Measurements from ENCODE around the gene CCDC3. TPM values are rescaled to one million over a fixed set of nuclear protein-coding genes. Genes with fewer than 3 reads are reported as not detected.
A peak's percentile ranks its signal among the peaks of the same experiment; 100 is the strongest.

CCDC3 gene
- polyA plus RNA-seq, 2 of the 4 experiments (the other 2 are of a cell fraction) = 0.58 to 0.94 TPM

DNA sequence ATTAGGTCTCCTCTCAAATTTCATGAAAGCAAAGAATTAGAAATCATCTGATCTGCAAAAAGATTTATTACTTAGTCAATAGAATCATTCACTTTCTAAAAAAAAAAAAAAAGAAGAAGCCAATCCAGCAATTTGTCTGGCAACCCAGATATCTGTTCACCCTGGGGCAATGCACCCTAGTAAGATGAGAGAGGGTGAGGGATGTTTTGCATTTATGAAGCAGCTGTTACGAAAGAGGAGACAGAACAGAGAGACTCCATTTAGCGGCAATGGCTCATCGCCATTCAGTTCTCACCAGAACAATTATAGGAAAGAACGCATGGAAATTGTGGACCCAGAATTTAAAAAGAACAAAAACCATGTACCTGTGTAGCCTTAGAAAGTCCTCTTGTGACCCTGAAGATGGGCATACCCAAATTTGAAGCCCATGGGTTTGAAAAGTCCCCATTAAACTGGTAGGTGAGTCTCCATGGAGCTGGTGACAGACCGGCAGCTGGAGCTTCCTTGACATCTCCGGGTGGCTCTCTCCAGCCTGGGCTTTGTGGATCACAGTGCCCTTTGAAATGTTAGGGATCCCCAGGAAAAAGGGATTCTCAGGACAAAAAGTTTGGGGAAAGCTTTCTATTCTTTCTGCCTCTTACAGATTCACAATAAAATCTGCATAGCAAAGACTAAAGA lies 45.5 kb upstream of the CCDC3 start:
- 73% methylated on average over 6 of the region's 6 CpGs for WGBS (ENCODE audit: missing lambda C conversion rate)
- no peak for DNase-seq (ENCODE audit: low read depth in 1 of 2, low spot score in 1 of 2)
- Histone ChIP-seq H3K9me3 (0 out of 3 replicates have a peak, but pooled peaks cover 2% of the 10 kb centered on the region), H3K4me1 (no peaks in the 10 kb centered on the region), H3K4me2 (no peak overlapping the region), H3K4me3 (no peak overlapping the region), H3K27ac (no peak overlapping the region)
- TF ChIP-seq FOSL2 (IDR thresholded peaks at IDR 0.05) (no peak), FOSL2 (CRISPR knock-in tag; IDR thresholded peaks at IDR 0.05) (no peak), TFCP2L1 (CRISPR knock-in tag; IDR thresholded peaks at IDR 0.05) (no peak), RAD21 (conservative IDR thresholded peaks at IDR 0.05 in 1 of 2, IDR thresholded peaks at IDR 0.05 in 1 of 2) (no peak), MAZ (IDR thresholded peaks at IDR 0.05; ENCODE audit: borderline replicate concordance, low read depth, low read length) (no peak), NPAS2 (CRISPR knock-in tag; IDR thresholded peaks at IDR 0.05; ENCODE audit: borderline replicate concordance) (no peak), POLR2A (IDR thresholded peaks at IDR 0.05; ENCODE audit: low read length) (no peak), FOSB (CRISPR knock-in tag; IDR thresholded peaks at IDR 0.05) (no peak), HDAC2 (IDR thresholded peaks at IDR 0.05) (no peak), HES2 (IDR thresholded peaks at IDR 0.05) (no peak), JUN (IDR thresholded peaks at IDR 0.05) (no peak), ZC3H11A (IDR thresholded peaks at IDR 0.05) (no peak), ESRRA (IDR thresholded peaks at IDR 0.05; ENCODE audit: borderline replicate concordance, low read length) (no peak), KDM5A (IDR thresholded peaks at IDR 0.05) (no peak), HEYL (CRISPR knock-in tag; IDR thresholded peaks at IDR 0.05) (no peak), CEBPB (IDR thresholded peaks at IDR 0.05) (no peak), HMGXB4 (CRISPR knock-in tag; IDR thresholded peaks at IDR 0.05; ENCODE audit: borderline replicate concordance) (no peak)
- TF ChIP-seq, protein P1, sequence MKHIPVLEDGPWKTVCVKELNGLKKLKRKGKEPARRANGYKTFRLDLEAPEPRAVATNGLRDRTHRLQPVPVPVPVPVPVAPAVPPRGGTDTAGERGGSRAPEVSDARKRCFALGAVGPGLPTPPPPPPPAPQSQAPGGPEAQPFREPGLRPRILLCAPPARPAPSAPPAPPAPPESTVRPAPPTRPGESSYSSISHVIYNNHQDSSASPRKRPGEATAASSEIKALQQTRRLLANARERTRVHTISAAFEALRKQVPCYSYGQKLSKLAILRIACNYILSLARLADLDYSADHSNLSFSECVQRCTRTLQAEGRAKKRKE (CRISPR knock-in tag; IDR thresholded peaks at IDR 0.05; ENCODE audit: low read depth) = no peak
- FAIRE-seq = no peak
- POLR2A ChIA-PET = interaction anchor here (0.6 kb wide), 1 partner anchor 508 kb away, joined by 3 read pairs; no protein-coding TSS in a partner anchor
- no peak for ATAC-seq
- CTCF ChIA-PET = interaction anchor here (1.0 to 2.9 kb wide), 4 partner anchors 9 to 52 kb away, joined by 4 to 12 read pairs (median 5); partner anchors contain the start of gene OPTN

DNA sequence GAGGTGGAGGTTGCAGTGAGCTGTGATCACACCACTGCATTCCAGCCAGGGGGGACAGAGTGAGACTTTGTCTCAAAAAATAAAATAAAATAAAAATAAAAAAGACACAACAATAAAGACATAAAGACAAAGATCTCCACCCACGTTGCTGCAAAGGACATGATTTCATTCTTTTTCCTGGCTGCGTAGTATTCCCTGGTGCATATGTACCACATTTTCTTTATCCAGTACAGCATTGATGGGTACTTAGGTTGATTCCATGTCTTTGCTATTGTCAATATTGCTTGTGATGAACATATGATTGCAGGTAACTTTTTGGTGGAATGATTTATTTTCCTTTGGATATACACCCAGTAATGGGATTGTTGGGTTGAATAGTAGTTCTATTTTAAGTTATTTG lies 42.0 kb upstream of the CCDC3 start:
- ATAC-seq = no peak
- no peak for TF ChIP-seq SMC3 (IDR thresholded peaks at IDR 0.05)
- TF ChIP-seq HOXA7 (CRISPR knock-in tag; IDR thresholded peaks at IDR 0.05) = no peak
- TF ChIP-seq HEYL (CRISPR knock-in tag; IDR thresholded peaks at IDR 0.05) = no peak
- no peak for TF ChIP-seq ZSCAN20 (CRISPR knock-in tag; IDR thresholded peaks at IDR 0.05)
- no peak for TF ChIP-seq USF2 (IDR thresholded peaks at IDR 0.05)
- no peak for TF ChIP-seq RARB (CRISPR knock-in tag; IDR thresholded peaks at IDR 0.05)
- no peak for TF ChIP-seq GATA3 (IDR thresholded peaks at IDR 0.05; ENCODE audit: borderline replicate concordance)
- no peak for TF ChIP-seq HDAC2 (IDR thresholded peaks at IDR 0.05)
- no peak for TF ChIP-seq JUN (IDR thresholded peaks at IDR 0.05)
- TF ChIP-seq POLR2AphosphoS2 (conservative IDR thresholded peaks at IDR 0.05; ENCODE audit: low read length) = no peak
- no peak for TF ChIP-seq HES2 (IDR thresholded peaks at IDR 0.05)
- TF ChIP-seq NPAS2 (CRISPR knock-in tag; IDR thresholded peaks at IDR 0.05; ENCODE audit: borderline replicate concordance) = no peak
- no peak for TF ChIP-seq KDM1A (IDR thresholded peaks at IDR 0.05; ENCODE audit: low read depth)
- no peak for TF ChIP-seq BCL3 (IDR thresholded peaks at IDR 0.05)
- TF ChIP-seq FOSL2 (IDR thresholded peaks at IDR 0.05) = no peak
- TF ChIP-seq FOSL2 (CRISPR knock-in tag; IDR thresholded peaks at IDR 0.05) = no peak
- TF ChIP-seq SREBF2 (IDR thresholded peaks at IDR 0.05) = no peak
- TF ChIP-seq HOXB5 (CRISPR knock-in tag; IDR thresholded peaks at IDR 0.05) = no peak
- no peak for TF ChIP-seq RCOR1 (IDR thresholded peaks at IDR 0.05; ENCODE audit: low read depth, low read length)
- TF ChIP-seq NFE2L2 (conservative IDR thresholded peaks at IDR 0.05; ENCODE audit: low read length) = no peak
- H3K4me2 ChIP-seq = no peak overlapping the region
- peaks cover 4% of the 10 kb centered on the region; the same call in 1 of the 3 replicates for H3K4me1 ChIP-seq
- no peak overlapping the region for H3K4me3 ChIP-seq
- FAIRE-seq = peak; percentile 7
- CTCF ChIA-PET = no interaction called here
- 51% methylated on average over 2 of the region's 2 CpGs for WGBS (ENCODE audit: missing lambda C conversion rate)
- no peak overlapping the region for H3K27ac ChIP-seq
- no peak for DNase-seq (ENCODE audit: low read depth in 1 of 2, low spot score in 1 of 2)
- POLR2A ChIA-PET = no interaction called here
- H3K9me3 ChIP-seq = 0 out of 3 replicates have a peak, but pooled peaks cover 2% of the 10 kb centered on the region
